ENCODE data around the gene HAP1. TPM values are rescaled to one million over a fixed set of nuclear protein-coding genes. Genes with fewer than 3 reads are reported as not detected.

The HAP1 gene, protein sequence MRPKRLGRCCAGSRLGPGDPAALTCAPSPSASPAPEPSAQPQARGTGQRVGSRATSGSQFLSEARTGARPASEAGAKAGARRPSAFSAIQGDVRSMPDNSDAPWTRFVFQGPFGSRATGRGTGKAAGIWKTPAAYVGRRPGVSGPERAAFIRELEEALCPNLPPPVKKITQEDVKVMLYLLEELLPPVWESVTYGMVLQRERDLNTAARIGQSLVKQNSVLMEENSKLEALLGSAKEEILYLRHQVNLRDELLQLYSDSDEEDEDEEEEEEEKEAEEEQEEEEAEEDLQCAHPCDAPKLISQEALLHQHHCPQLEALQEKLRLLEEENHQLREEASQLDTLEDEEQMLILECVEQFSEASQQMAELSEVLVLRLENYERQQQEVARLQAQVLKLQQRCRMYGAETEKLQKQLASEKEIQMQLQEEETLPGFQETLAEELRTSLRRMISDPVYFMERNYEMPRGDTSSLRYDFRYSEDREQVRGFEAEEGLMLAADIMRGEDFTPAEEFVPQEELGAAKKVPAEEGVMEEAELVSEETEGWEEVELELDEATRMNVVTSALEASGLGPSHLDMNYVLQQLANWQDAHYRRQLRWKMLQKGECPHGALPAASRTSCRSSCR
- 0.69 to 2.9 TPM (median 1.5 TPM) in 5 replicates for total RNA-seq (2022; extraction: Qiagen RNA extraction; ENCODE audit: low read depth)

DNA sequence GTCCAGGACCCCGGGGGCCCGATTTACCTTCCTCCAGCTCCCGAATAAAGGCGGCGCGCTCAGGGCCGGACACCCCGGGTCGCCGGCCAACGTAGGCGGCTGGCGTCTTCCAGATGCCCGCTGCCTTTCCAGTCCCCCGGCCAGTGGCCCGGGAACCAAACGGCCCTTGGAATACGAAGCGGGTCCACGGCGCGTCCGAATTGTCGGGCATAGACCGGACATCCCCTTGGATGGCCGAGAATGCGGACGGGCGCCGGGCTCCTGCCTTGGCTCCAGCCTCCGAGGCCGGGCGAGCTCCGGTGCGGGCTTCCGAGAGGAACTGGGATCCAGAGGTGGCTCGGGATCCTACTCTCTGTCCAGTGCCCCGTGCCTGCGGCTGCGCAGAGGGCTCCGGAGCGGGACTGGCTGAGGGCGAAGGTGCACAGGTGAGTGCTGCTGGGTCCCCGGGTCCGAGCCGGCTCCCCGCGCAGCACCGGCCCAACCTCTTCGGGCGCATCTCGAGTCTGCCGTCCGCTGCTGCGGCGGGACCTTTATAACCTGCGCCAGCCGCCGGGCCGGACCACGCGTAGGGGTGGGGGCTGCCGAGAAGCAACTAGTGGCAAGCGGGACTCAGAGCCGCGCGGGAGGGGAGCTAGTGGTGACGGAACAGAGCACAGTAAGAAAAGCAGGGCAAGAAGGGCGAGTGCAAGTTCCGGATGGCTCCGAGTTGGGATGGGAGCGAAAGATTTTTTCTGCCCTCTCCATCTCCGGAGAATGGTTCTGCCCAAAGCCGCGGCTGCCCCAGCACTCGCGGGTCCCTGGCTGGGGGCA lies at the start of gene HAP1:
Gene HAP1, minus strand, starts transcription at position 505 of the 810 bp plus-strand sequence. Its CDS starts 9 bp downstream, at position 496.

GRCh38 chr17:41711669-41712400 lies 22.6 kb downstream of the HAP1 start, which contains the start of gene GAST:
Gene GAST (plus strand): TSS chr17:41712331. CDS start chr17:41715437, 3,106 bp downstream.

DNA sequence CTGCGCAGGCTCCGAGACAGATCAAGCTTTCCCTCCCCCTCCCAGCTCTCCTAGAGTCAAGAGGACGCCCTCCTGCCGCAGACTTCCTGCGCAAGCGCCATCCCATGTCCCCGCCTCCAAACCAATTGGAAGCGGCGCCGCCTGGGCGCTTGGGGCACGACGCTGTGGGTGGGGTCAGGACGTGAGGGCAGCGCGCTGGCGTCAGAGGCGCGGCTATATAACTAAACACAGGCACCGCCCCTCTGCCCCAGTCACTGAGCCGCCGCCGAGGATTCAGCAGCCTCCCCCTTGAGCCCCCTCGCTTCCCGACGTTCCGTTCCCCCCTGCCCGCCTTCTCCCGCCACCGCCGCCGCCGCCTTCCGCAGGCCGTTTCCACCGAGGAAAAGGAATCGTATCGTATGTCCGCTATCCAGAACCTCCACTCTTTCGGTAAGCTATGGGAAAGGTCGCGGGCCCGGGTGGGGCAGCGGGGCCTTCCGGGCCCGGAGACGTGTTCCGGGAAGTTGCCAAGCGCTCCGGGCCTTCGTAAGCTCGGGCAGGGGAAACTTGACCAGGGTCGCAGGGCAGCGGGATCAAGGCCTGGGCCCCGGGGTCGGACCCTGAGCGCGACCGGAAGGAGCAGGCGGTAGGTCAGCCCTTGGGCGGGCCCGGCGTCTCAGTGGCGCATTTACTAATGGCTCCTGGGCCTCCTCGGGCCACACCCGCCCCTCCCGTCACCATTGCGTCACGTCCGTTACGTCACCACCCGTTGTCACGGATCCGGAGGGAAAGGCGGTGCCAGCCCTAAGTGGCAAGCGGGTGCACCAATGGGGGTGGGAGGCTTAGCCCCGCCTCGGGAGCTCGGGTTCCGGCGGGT lies 45.6 kb downstream of the HAP1 start, which contains the start of gene EIF1:
Gene EIF1, plus strand, starts transcription at position 245 of the 856 bp plus-strand sequence. Its CDS starts 154 bp downstream, at position 399.

Other genes with a start within 250 kb of the HAP1 start
- gene KRT36, start 244.7 kb downstream of the HAP1 start, total RNA-seq (2022; extraction: Qiagen RNA extraction; ENCODE audit: low read depth) = not detected in 5 replicates
- 0.18 to 0.48 TPM (median 0.23 TPM) in 5 replicates for gene KRT13, start 229.0 kb downstream of the HAP1 start, total RNA-seq (2022; extraction: Qiagen RNA extraction; ENCODE audit: low read depth)
- gene KRT15, start 215.8 kb downstream of the HAP1 start, total RNA-seq (2022; extraction: Qiagen RNA extraction; ENCODE audit: low read depth) = 3.3 to 5.3 TPM (median 4.1 TPM) in 5 replicates
- 41.7 to 61.8 TPM (median 53.4 TPM) in 5 replicates for gene KRT19, start 206.3 kb downstream of the HAP1 start, total RNA-seq (2022; extraction: Qiagen RNA extraction; ENCODE audit: low read depth)
- gene KRT9, start 162.6 kb downstream of the HAP1 start, total RNA-seq (2022; extraction: Qiagen RNA extraction; ENCODE audit: low read depth) = not detected in 5 replicates
- 0.09 TPM in 1 of 5 replicates, not detected in the others for gene KRT14, start 147.7 kb downstream of the HAP1 start, total RNA-seq (2022; extraction: Qiagen RNA extraction; ENCODE audit: low read depth)
- 0.27 to 1.1 TPM (median 0.66 TPM) in 5 replicates for gene KRT16, start 121.9 kb downstream of the HAP1 start, total RNA-seq (2022; extraction: Qiagen RNA extraction; ENCODE audit: low read depth)
- gene KRT17, start 110.1 kb downstream of the HAP1 start, total RNA-seq (2022; extraction: Qiagen RNA extraction; ENCODE audit: low read depth) = 0.54 to 0.96 TPM (median 0.90 TPM) in 5 replicates
- gene EIF1, start 45.8 kb downstream of the HAP1 start, total RNA-seq (2022; extraction: Qiagen RNA extraction; ENCODE audit: low read depth) = 1,281 to 1,716 TPM (median 1,378 TPM) in 5 replicates
- 0.57 TPM in 1 of 5 replicates, not detected in the others for gene GAST, start 22.3 kb downstream of the HAP1 start, total RNA-seq (2022; extraction: Qiagen RNA extraction; ENCODE audit: low read depth)
- gene JUP, start 52.1 kb upstream of the HAP1 start, total RNA-seq (2022; extraction: Qiagen RNA extraction; ENCODE audit: low read depth) = 81.9 to 128 TPM (median 113 TPM) in 5 replicates
- gene P3H4, start 77.3 kb upstream of the HAP1 start, total RNA-seq (2022; extraction: Qiagen RNA extraction; ENCODE audit: low read depth) = 30.4 to 39.9 TPM (median 34.4 TPM) in 5 replicates
- 85.9 to 115 TPM (median 109 TPM) in 5 replicates for gene FKBP10, start 78.4 kb upstream of the HAP1 start, total RNA-seq (2022; extraction: Qiagen RNA extraction; ENCODE audit: low read depth)
- gene NT5C3B, start 101.6 kb upstream of the HAP1 start, total RNA-seq (2022; extraction: Qiagen RNA extraction; ENCODE audit: low read depth) = 103 to 118 TPM (median 114 TPM) in 5 replicates
- gene KLHL10, start 103.2 kb upstream of the HAP1 start, total RNA-seq (2022; extraction: Qiagen RNA extraction; ENCODE audit: low read depth) = 0.08 to 0.09 TPM (median 0.08 TPM) in 3 of 5 replicates, not detected in the others
- 2.0 to 4.4 TPM (median 2.7 TPM) in 5 replicates for gene KLHL11, start 130.8 kb upstream of the HAP1 start, total RNA-seq (2022; extraction: Qiagen RNA extraction; ENCODE audit: low read depth)
- gene ACLY, start 184.3 kb upstream of the HAP1 start, total RNA-seq (2022; extraction: Qiagen RNA extraction; ENCODE audit: low read depth) = 244 to 299 TPM (median 293 TPM) in 5 replicates
- 1.2 to 1.7 TPM (median 1.6 TPM) in 5 replicates for gene ODAD4, start 196.0 kb upstream of the HAP1 start, total RNA-seq (2022; extraction: Qiagen RNA extraction; ENCODE audit: low read depth)
- gene CNP, start 232.2 kb upstream of the HAP1 start, total RNA-seq (2022; extraction: Qiagen RNA extraction; ENCODE audit: low read depth) = 54.4 to 72.8 TPM (median 69.7 TPM) in 5 replicates

Measured in A549 treated with RU486 at 1 μM for 4 hours (cell line).